Ascending aorta (tissue), 2 donors: ENCODE data around the gene UNC79. TPM values are rescaled to one million over a fixed set of nuclear protein-coding genes. Genes with fewer than 3 reads are reported as not detected.

Experiments
- DNase-seq, 2 donors: peaks; one replicate each; pipeline ENCODE4 v3.0.0-alpha.2; 2019; ENCODE audit warnings: low spot score in 2 of 2
- H3K27ac ChIP-seq, 2 donors: fragments of 200-600 bp; sonication (generic); one replicate each; pipeline ENCODE4 v1.5.1; 2016 to 2017; ENCODE audit warnings: mild to moderate bottlenecking in 1 of 2
- H3K27me3 ChIP-seq: fragments of 200-600 bp; sonication (generic); one replicate; pipeline ENCODE4 v1.5.1; 2017
- H3K36me3 ChIP-seq, 2 donors: fragments of 200-600 bp; sonication (generic); one replicate each; pipeline ENCODE4 v1.5.1; 2016
- H3K4me1 ChIP-seq, 2 donors: fragments of 200-600 bp; sonication (generic); one replicate each; pipeline ENCODE4 v1.5.1; 2016 to 2017; ENCODE audit warnings: mild to moderate bottlenecking in 1 of 2
- H3K4me3 ChIP-seq, 2 donors: fragments of 200-600 bp; sonication (generic); one replicate each; pipeline ENCODE4 v1.5.1; 2016 to 2017; ENCODE audit warnings: mild to moderate bottlenecking in 1 of 2
- H3K9me3 ChIP-seq, 2 donors: fragments of 200-600 bp; sonication (generic); one replicate each; pipeline ENCODE4 v1.5.1; 2016
- CTCF ChIP-seq, 3 experiments: fragments of 200-600 bp in 2 of 3; fragments of 450-650 bp in 1 of 3; sonication (generic) in 2 of 3; IDR thresholded peaks; one replicate each; pipeline ENCODE4 v1.5.1; 2016 to 2019; ENCODE audit warnings: antibody characterized with exemption in 3 of 3, mild to moderate bottlenecking in 1 of 3, moderate library complexity in 1 of 3
- intact Hi-C: fragments of 100-400 bp; cut with DNase I; formaldehyde crosslinking; loops from one replicate; pipeline ENCODE4 v1.15.1; 2023
- total RNA-seq: library from RNA; depleted of rRNA; stranded (reverse); fragments of >200 nt; gene quantifications from one replicate; pipeline ENCODE4 v1.1.0, GENCODE V29; 2016

UNC79 gene
- total RNA-seq, 1 donor from 2014 or later, result not detected

- DNase-seq, result no peak
- Histone ChIP-seq H3K27ac (no peak overlapping the region), H3K27me3 (no peaks in the 10 kb centered on the region), H3K9me3 (no peaks in the 10 kb centered on the region), H3K4me3 (no peak overlapping the region), H3K36me3 (peaks cover 0 to 6% of the 10 kb centered on the region in 2 donors), H3K4me1 (no peaks in the 10 kb centered on the region)
- TF ChIP-seq CTCF (IDR thresholded peaks at IDR 0.05), result no peak
- intact Hi-C loops, result no loop called here
Measured at GRCh38 chr14:93725002-93725582, 294.4 kb downstream of the UNC79 start.

GRCh38 chr14:93725993-93726392, 295.3 kb downstream of the UNC79 start:
- no peak for TF ChIP-seq CTCF (IDR thresholded peaks at IDR 0.05)
- intact Hi-C loops, result no loop called here
- no peaks in the 10 kb centered on the region for H3K27me3 ChIP-seq
- peaks cover 0 to 4% of the 10 kb centered on the region in 2 donors for H3K36me3 ChIP-seq
- DNase-seq, result no peak
- no peak overlapping the region for H3K27ac ChIP-seq
- no peaks in the 10 kb centered on the region for H3K4me1 ChIP-seq
- no peak overlapping the region for H3K4me3 ChIP-seq
- H3K9me3 ChIP-seq, result no peaks in the 10 kb centered on the region

- no peak for DNase-seq
- TF ChIP-seq CTCF (IDR thresholded peaks at IDR 0.05), result no peak
- H3K27me3 ChIP-seq, result no peaks in the 10 kb centered on the region
- no peaks in the 10 kb centered on the region for H3K4me1 ChIP-seq
- H3K27ac ChIP-seq, result no peak overlapping the region
- no peaks in the 10 kb centered on the region for H3K36me3 ChIP-seq
- no peaks in the 10 kb centered on the region for H3K9me3 ChIP-seq
- intact Hi-C loops, result no loop called here
- no peak overlapping the region for H3K4me3 ChIP-seq
Measured at GRCh38 chr14:93727039-93727740, 296.5 kb downstream of the UNC79 start.

- no peaks in the 10 kb centered on the region for H3K27me3 ChIP-seq
- no peak overlapping the region for H3K27ac ChIP-seq
- H3K4me1 ChIP-seq, result no peaks in the 10 kb centered on the region
- no peak overlapping the region for H3K4me3 ChIP-seq
- H3K9me3 ChIP-seq, result no peaks in the 10 kb centered on the region
- no peak for TF ChIP-seq CTCF (IDR thresholded peaks at IDR 0.05)
- intact Hi-C loops, result no loop called here
- no peaks in the 10 kb centered on the region for H3K36me3 ChIP-seq
- no peak for DNase-seq
Measured at GRCh38 chr14:93727917-93728650, 297.3 kb downstream of the UNC79 start.

GRCh38 chr14:93728651-93729016, 297.9 kb downstream of the UNC79 start:
- no peak for TF ChIP-seq CTCF (IDR thresholded peaks at IDR 0.05)
- intact Hi-C loops, result no loop called here
- Histone ChIP-seq H3K4me1 (no peaks in the 10 kb centered on the region), H3K9me3 (no peaks in the 10 kb centered on the region), H3K36me3 (no peaks in the 10 kb centered on the region), H3K4me3 (no peak overlapping the region), H3K27me3 (no peaks in the 10 kb centered on the region), H3K27ac (no peak overlapping the region)
- DNase-seq, result no peak
